Body of pancreas (tissue), 4 donors: Measurements from ENCODE around the gene CDCA8. TPM values are rescaled to one million over a fixed set of nuclear protein-coding genes. Genes with fewer than 3 reads are reported as not detected.

Source experiments
- ATAC-seq: fragments of 150-250 bp; one replicate; pipeline ENCODE4 v1.9.1; 2016
- DNase-seq, 4 donors: peaks; one replicate each; pipeline ENCODE4 v3.0.0-alpha.2; 2019
- H3K27ac ChIP-seq, 4 donors: fragments of 200-600 bp; sonication (generic); 1 replicate in 3 of 4; 2 replicates in 1 of 4; pipeline versions ENCODE4 v1.5.1 to v1.6.1; 2016 to 2019; ENCODE audit warnings: mild to moderate bottlenecking in 1 of 4, mixed read lengths in 1 of 4, moderate library complexity in 1 of 4
- H3K27me3 ChIP-seq, 2 donors: fragments of 200-600 bp; sonication (generic); one replicate each; pipeline ENCODE4 v1.6.0; 2016; ENCODE audit warnings: mild to moderate bottlenecking in 1 of 2
- H3K36me3 ChIP-seq, 2 donors: fragments of 200-600 bp; sonication (generic); replicated peaks in 1 of 2; 2 replicates each; pipeline ENCODE4 v1.5.1; 2016; ENCODE audit warnings: low read depth in 2 of 2; ENCODE audit not compliant: insufficient read depth in 1 of 2
- H3K4me1 ChIP-seq: fragments of 200-600 bp; sonication (generic); one replicate; pipeline ENCODE4 v1.6.0; 2016
- H3K4me3 ChIP-seq, 2 donors: fragments of 200-600 bp; sonication (generic); 1 replicate in 1 of 2; 2 replicates in 1 of 2; pipeline ENCODE4 v1.5.1; 2016 to 2019
- H3K9me3 ChIP-seq, 3 donors: fragments of 200-600 bp; sonication (generic); 1 replicate in 2 of 3; 2 replicates in 1 of 3; pipeline ENCODE4 v1.5.1; 2016
- CTCF ChIP-seq, 7 experiments: fragments of 450-650 bp in 4 of 7; fragments of 200-600 bp in 3 of 7; sonication (generic) in 3 of 7; IDR thresholded peaks; one replicate each; pipeline ENCODE4 v1.5.1; 2016 to 2019; ENCODE audit warnings: antibody characterized with exemption in 7 of 7
- POLR2A ChIP-seq, 3 donors: fragments of 450-650 bp; IDR thresholded peaks; one replicate each; pipeline ENCODE4 v1.6.1; 2016; ENCODE audit warnings: antibody characterized with exemption in 3 of 3, mild to moderate bottlenecking in 2 of 3
- WGBS, 2 donors: methylation state at CpG; one replicate each; pipeline ENCODE4 v1.1.5; 2017; 5-methylcytosine and 5-hydroxymethylcytosine counted together
- intact Hi-C: fragments of 100-400 bp; cut with DNase I; formaldehyde crosslinking; loops from one replicate; pipeline ENCODE4 v1.15.1; 2023
- total RNA-seq, 2 donors: library from RNA; depleted of rRNA; stranded (reverse); fragments of >200 nt; gene quantifications; one replicate each; pipeline ENCODE4 v1.1.0, GENCODE V29; 2016

CDCA8 gene
- total RNA-seq, 2 donors from 2014 or later = not detected

- Histone ChIP-seq H3K4me1 (no peaks in the 10 kb centered on the region), H3K36me3 (no peaks in the 10 kb centered on the region), H3K9me3 (no peaks in the 10 kb centered on the region), H3K4me3 (no peak overlapping the region), H3K27ac (no peak overlapping the region), H3K27me3 (no peaks in the 10 kb centered on the region)
- TF ChIP-seq CTCF (IDR thresholded peaks at IDR 0.05) (no peak), POLR2A (IDR thresholded peaks at IDR 0.05) (no peak)
- WGBS, 2 donors = 40% methylated on average over 2 of the region's 2 CpGs; no CpG with 5 or more reads in 1 of the 2 donors
- DNase-seq (no peak), ATAC-seq (no peak)
- intact Hi-C loops = no loop called here
These were observed 39.3 kb upstream of the CDCA8 start for GRCh38 chr1:37652976-37653375.

- TF ChIP-seq CTCF (IDR thresholded peaks at IDR 0.05) (no peak), POLR2A (IDR thresholded peaks at IDR 0.05) (no peak)
- no peak for DNase-seq
- H3K36me3 ChIP-seq = no peaks in the 10 kb centered on the region
- no peak overlapping the region for H3K4me3 ChIP-seq
- no peak overlapping the region for H3K27ac ChIP-seq
- 51% methylated on average over 5 of the region's 5 CpGs for WGBS, 2 donors
- no peak for ATAC-seq
- no peaks in the 10 kb centered on the region for H3K9me3 ChIP-seq
- no peaks in the 10 kb centered on the region for H3K27me3 ChIP-seq
- H3K4me1 ChIP-seq = no peaks in the 10 kb centered on the region
- intact Hi-C loops = no loop called here
These were observed 38.4 kb upstream of the CDCA8 start for GRCh38 chr1:37653906-37654305.

- DNase-seq (no peak), ATAC-seq (no peak)
- Histone ChIP-seq H3K4me1 (no peaks in the 10 kb centered on the region), H3K4me3 (no peak overlapping the region), H3K27me3 (no peaks in the 10 kb centered on the region), H3K9me3 (no peaks in the 10 kb centered on the region), H3K27ac (no peak overlapping the region), H3K36me3 (no peaks in the 10 kb centered on the region)
- intact Hi-C loops = no loop called here
- no peak for TF ChIP-seq POLR2A (IDR thresholded peaks at IDR 0.05)
- TF ChIP-seq CTCF (IDR thresholded peaks at IDR 0.05) = no peak
These were observed 37.0 kb upstream of the CDCA8 start for GRCh38 chr1:37655274-37655673.

GRCh38 chr1:37656026-37656425 is 36.3 kb upstream of the CDCA8 start:
- H3K9me3 ChIP-seq = no peaks in the 10 kb centered on the region
- DNase-seq (no peak), ATAC-seq (no peak)
- H3K4me1 ChIP-seq = no peaks in the 10 kb centered on the region
- no peak overlapping the region for H3K27ac ChIP-seq
- WGBS, 2 donors = 54 to 70% methylated on average over 5 to 7 of the region's 7 CpGs
- no peak overlapping the region for H3K4me3 ChIP-seq
- intact Hi-C loops = no loop called here
- TF ChIP-seq POLR2A (IDR thresholded peaks at IDR 0.05) (no peak), CTCF (IDR thresholded peaks at IDR 0.05) (no peak)
- H3K36me3 ChIP-seq = no peaks in the 10 kb centered on the region
- H3K27me3 ChIP-seq = peaks cover 0 to 7% of the 10 kb centered on the region in 2 donors

GRCh38 chr1:37656881-37657280 is 35.4 kb upstream of the CDCA8 start:
- H3K4me3 ChIP-seq = no peak overlapping the region
- intact Hi-C loops = no loop called here
- peaks cover 0 to 9% of the 10 kb centered on the region in 2 donors for H3K27me3 ChIP-seq
- no peaks in the 10 kb centered on the region for H3K4me1 ChIP-seq
- H3K27ac ChIP-seq = no peak overlapping the region
- TF ChIP-seq POLR2A (IDR thresholded peaks at IDR 0.05) (no peak), CTCF (IDR thresholded peaks at IDR 0.05) (no peak)
- WGBS, 2 donors = 46 to 63% methylated on average over 5 to 8 of the region's 11 CpGs
- ATAC-seq (no peak), DNase-seq (no peak)
- H3K9me3 ChIP-seq = no peaks in the 10 kb centered on the region
- no peaks in the 10 kb centered on the region for H3K36me3 ChIP-seq
